Transverse colon (tissue), 4 donors: ENCODE data around the gene EIF4EBP2. TPM values are rescaled to one million over a fixed set of nuclear protein-coding genes. Genes with fewer than 3 reads are reported as not detected.
A peak's percentile ranks its signal among the peaks of the same experiment; 100 is the strongest.

Experiments used
- DNase-seq: peaks from one replicate; pipeline ENCODE4 v3.0.0-alpha.2; 2019
- H3K27ac ChIP-seq, 4 donors: fragments of 200-600 bp; sonication (generic); 2 replicates each; pipeline ENCODE4 v1.5.1; 2016 to 2018; ENCODE audit warnings: inconsistent platforms in 4 of 4
- H3K27me3 ChIP-seq: fragments of 200-600 bp; sonication (generic); 2 replicates; pipeline ENCODE4 v1.5.1; 2017; ENCODE audit warnings: inconsistent platforms
- H3K36me3 ChIP-seq, 4 donors: fragments of 200-600 bp; sonication (generic); 2 replicates each; pipeline ENCODE4 v1.5.1; 2017 to 2019; ENCODE audit warnings: inconsistent platforms in 4 of 4
- H3K4me1 ChIP-seq, 4 donors: fragments of 200-600 bp; sonication (generic); 2 replicates each; pipeline ENCODE4 v1.5.1; 2017 to 2020; ENCODE audit warnings: inconsistent platforms in 4 of 4
- H3K4me3 ChIP-seq, 4 donors: fragments of 200-600 bp; sonication (generic); 1 replicate in 1 of 4; 2 replicates in 3 of 4; pipeline versions ENCODE4 v1.5.1 to v1.6.1; 2017 to 2019; ENCODE audit warnings: inconsistent platforms in 4 of 4
- H3K9me3 ChIP-seq, 2 donors: fragments of 200-600 bp; sonication (generic); 2 replicates each; pipeline ENCODE4 v1.5.1; 2017 to 2019; ENCODE audit warnings: inconsistent platforms in 2 of 2
- CTCF ChIP-seq, 5 experiments: fragments of 200-600 bp in 3 of 5; fragments of 450-650 bp in 2 of 5; sonication (generic) in 3 of 5; IDR thresholded peaks; 1 replicate in 2 of 5; 2 replicates in 3 of 5; pipeline ENCODE4 v1.5.1; 2016 to 2017; ENCODE audit warnings: antibody characterized with exemption in 5 of 5, inconsistent platforms in 3 of 5, mild to moderate bottlenecking in 2 of 5, moderate library complexity in 1 of 5
- EP300 ChIP-seq: sonication (generic); formaldehyde crosslinking; IDR thresholded peaks from one replicate; pipeline ENCODE4 v1.6.1; 2017; ENCODE audit warnings: antibody characterized with exemption, low read depth
- POLR2A ChIP-seq: fragments of 450-650 bp; IDR thresholded peaks from one replicate; pipeline ENCODE4 v1.6.1; 2016; ENCODE audit warnings: antibody characterized with exemption, mild to moderate bottlenecking, moderate library complexity
- POLR2AphosphoS5 ChIP-seq, 3 donors: sonication (generic); formaldehyde crosslinking; IDR thresholded peaks; one replicate each; pipeline ENCODE4 v1.6.1; 2016; ENCODE audit warnings: antibody characterized with exemption in 3 of 3
- WGBS, 2 donors: methylation state at CpG; one replicate each; pipeline ENCODE4 v1.1.5; 2018; ENCODE audit warnings: low coverage in 1 of 2; 5-methylcytosine and 5-hydroxymethylcytosine counted together
- in situ Hi-C, 4 donors: fragments of 200-750 bp; cut with MboI; loops; one replicate each; pipeline versions ENCODE4 v1.15.0 to v1.15.1; 2017; ENCODE audit warnings: low sequenced_read_pairs in 3 of 4, low pct_ligation_motif_present in 1 of 4, low pct_unique_long_range_greater_than_20kb in 1 of 4
- intact Hi-C: fragments of 100-400 bp; cut with DNase I; formaldehyde crosslinking; loops from one replicate; pipeline ENCODE4 v1.15.1; 2023; ENCODE audit warnings: low total_unique reads
- total RNA-seq, 4 donors: library from RNA; depleted of rRNA; stranded (reverse); fragments of >200 nt; gene quantifications; one replicate each; pipeline ENCODE4 v1.1.0, GENCODE V29; 2016

EIF4EBP2 gene
- total RNA-seq, 4 donors from 2014 or later: 43.6 to 117 (median 110) TPM

- peak overlapping the region in 3 of 4 donors; percentile 61 to 75 (median 68) for H3K27ac ChIP-seq
- in situ Hi-C loops (loop anchor here in 2 of 4 donors (5.0 to 25.0 kb wide), 3 partner anchors 82 to 302 kb away; no protein-coding TSS in a partner anchor), intact Hi-C loops (loop anchor here (5.0 kb wide), 1 partner anchor 82 kb away; no protein-coding TSS in a partner anchor)
- 79% methylated on average over 29 of the region's 29 CpGs; no CpG with 5 or more reads in 1 of the 2 donors for WGBS, 2 donors
- no peak for TF ChIP-seq EP300
- no peak for TF ChIP-seq POLR2A
- TF ChIP-seq CTCF (IDR thresholded peaks at IDR 0.05): no peak
- TF ChIP-seq POLR2AphosphoS5 (IDR thresholded peaks at IDR 0.05): no peak
- no peaks in the 10 kb centered on the region for H3K36me3 ChIP-seq
- peaks cover 8 to 28% (median 19%) of the 10 kb centered on the region in 4 donors for H3K4me1 ChIP-seq
- no peak overlapping the region for H3K4me3 ChIP-seq
- no peaks in the 10 kb centered on the region for H3K9me3 ChIP-seq
- H3K27me3 ChIP-seq: peaks cover 31% of the 10 kb centered on the region
- DNase-seq: no peak
These were observed 56.0 kb downstream of the EIF4EBP2 start for GRCh38 chr10:70459774-70460490.

DNA sequence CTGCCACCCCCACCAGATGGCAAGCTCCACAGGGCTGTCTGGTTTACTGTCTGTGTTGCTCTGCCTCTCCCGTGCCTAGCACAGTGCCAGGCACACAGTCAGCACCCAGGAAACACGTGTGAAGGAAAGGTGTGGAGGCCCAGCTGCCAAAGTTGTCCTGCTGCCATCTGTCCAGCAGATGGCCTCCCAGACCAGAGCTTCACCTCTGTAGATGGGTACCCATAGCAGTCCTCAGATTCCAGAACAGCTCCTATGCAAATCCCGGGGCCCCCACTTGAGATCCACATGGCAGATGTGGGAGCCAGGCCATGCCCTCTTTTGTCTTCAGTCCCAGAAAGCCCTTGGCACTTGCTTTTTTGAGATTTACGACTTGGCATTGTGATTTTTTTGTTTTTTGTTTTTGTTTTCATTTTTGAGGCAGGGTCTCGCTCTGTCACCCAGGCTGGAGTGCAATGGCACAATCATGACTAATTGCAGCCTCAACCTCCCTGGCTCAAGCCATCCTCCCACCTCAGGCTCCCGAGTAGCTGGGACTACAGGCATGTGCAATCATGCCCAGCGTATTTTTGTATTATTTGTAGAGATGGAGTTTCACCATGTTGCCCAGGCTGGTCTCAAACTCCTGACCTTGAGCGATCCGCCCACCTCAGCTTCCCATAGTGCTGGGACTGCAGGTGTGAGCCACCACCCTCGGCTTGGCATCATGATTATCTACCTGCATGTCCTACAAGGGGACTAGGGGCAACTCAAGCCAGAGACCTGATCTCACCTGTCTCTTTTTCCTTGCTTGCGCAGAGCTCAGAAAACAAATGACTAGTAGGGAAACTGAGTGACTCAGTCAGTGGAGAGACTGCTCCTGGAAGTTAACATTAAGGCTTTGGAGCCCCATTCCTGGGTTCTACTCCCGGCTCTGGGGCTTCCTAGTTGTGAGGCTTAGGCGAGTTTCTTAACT is 57.7 kb downstream of the EIF4EBP2 start:
- Histone ChIP-seq H3K27me3 (peaks cover 30% of the 10 kb centered on the region), H3K27ac (peak overlapping the region in 2 of 4 donors; percentile 16 to 44), H3K9me3 (no peaks in the 10 kb centered on the region), H3K36me3 (no peaks in the 10 kb centered on the region), H3K4me1 (peaks cover 8 to 28% (median 19%) of the 10 kb centered on the region in 4 donors), H3K4me3 (no peak overlapping the region)
- intact Hi-C loops (loop anchor here (5.0 kb wide), 1 partner anchor 81 kb away; no protein-coding TSS in a partner anchor), in situ Hi-C loops (loop anchor here in 2 of 4 donors (5.0 to 25.0 kb wide), 3 partner anchors 81 to 301 kb away; no protein-coding TSS in a partner anchor)
- 57 to 71% methylated on average over 3 to 12 of the region's 13 CpGs for WGBS, 2 donors
- TF ChIP-seq CTCF (IDR thresholded peaks at IDR 0.05): peak; percentile 73 to 82 (median 80)
- TF ChIP-seq EP300: no peak
- peak; percentile 62 for DNase-seq

GRCh38 chr10:70462349-70462984 is 58.5 kb downstream of the EIF4EBP2 start:
- intact Hi-C loops: loop anchor here (5.0 kb wide), 1 partner anchor 80 kb away; no protein-coding TSS in a partner anchor
- Histone ChIP-seq H3K4me1 (peaks cover 8 to 28% (median 19%) of the 10 kb centered on the region in 4 donors), H3K9me3 (no peaks in the 10 kb centered on the region), H3K36me3 (no peaks in the 10 kb centered on the region), H3K27ac (peak overlapping the region in 2 of 4 donors; percentile 16 to 44), H3K27me3 (peaks cover 22% of the 10 kb centered on the region), H3K4me3 (no peak overlapping the region)
- DNase-seq: peak; percentile 24
- WGBS, 2 donors: 26% methylated on average over 4 of the region's 4 CpGs; no CpG with 5 or more reads in 1 of the 2 donors
- in situ Hi-C loops: loop anchor here in 2 of 4 donors (5.0 to 25.0 kb wide), 3 partner anchors 80 to 300 kb away; no protein-coding TSS in a partner anchor
- TF ChIP-seq POLR2AphosphoS5 (IDR thresholded peaks at IDR 0.05) (no peak), CTCF (IDR thresholded peaks at IDR 0.05) (no peak), POLR2A (no peak), EP300 (no peak)
